Measurements from ENCODE around the gene FAT2.

FAT2 gene

DNA sequence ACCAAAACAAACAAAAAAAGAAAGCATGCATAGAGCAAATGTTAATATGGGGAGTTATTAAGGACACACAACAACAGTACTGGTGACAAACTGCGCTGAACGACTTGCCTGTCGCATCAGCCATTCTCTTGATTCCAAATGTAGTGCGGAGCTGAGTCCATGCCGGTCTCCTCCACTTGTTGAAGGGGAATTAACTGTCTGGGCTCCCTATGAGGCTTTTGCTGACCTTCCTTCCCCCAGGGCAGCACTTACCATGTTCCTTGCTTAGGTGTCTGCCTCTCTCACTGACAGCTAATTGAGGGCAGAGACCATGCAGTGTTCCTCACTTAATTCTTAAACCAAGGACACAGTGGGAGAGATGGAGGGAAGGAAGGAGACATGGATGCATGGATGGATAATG is 40.8 kb upstream of the FAT2 start:
- no peak for DNase-seq (ENCODE audit: low read depth)
- TF ChIP-seq, protein P1, sequence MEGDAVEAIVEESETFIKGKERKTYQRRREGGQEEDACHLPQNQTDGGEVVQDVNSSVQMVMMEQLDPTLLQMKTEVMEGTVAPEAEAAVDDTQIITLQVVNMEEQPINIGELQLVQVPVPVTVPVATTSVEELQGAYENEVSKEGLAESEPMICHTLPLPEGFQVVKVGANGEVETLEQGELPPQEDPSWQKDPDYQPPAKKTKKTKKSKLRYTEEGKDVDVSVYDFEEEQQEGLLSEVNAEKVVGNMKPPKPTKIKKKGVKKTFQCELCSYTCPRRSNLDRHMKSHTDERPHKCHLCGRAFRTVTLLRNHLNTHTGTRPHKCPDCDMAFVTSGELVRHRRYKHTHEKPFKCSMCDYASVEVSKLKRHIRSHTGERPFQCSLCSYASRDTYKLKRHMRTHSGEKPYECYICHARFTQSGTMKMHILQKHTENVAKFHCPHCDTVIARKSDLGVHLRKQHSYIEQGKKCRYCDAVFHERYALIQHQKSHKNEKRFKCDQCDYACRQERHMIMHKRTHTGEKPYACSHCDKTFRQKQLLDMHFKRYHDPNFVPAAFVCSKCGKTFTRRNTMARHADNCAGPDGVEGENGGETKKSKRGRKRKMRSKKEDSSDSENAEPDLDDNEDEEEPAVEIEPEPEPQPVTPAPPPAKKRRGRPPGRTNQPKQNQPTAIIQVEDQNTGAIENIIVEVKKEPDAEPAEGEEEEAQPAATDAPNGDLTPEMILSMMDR (IDR thresholded peaks at IDR 0.05; ENCODE audit: low read depth, low read length, missing control alignments): no peak
- H3K4me3 ChIP-seq (ENCODE audit: low read depth, low read length): no peak overlapping the region

GRCh38 chr5:151630088-151630487 is 39.0 kb upstream of the FAT2 start:
- TF ChIP-seq, protein P1 (IDR thresholded peaks at IDR 0.05; ENCODE audit: low read depth, low read length, missing control alignments): no peak
- no peak overlapping the region for H3K4me3 ChIP-seq (ENCODE audit: low read depth, low read length)
- no peak for DNase-seq (ENCODE audit: low read depth)

- no peak for DNase-seq (ENCODE audit: low read depth)
Measured at GRCh38 chr5:151628112-151628823, 37.1 kb upstream of the FAT2 start.

DNA sequence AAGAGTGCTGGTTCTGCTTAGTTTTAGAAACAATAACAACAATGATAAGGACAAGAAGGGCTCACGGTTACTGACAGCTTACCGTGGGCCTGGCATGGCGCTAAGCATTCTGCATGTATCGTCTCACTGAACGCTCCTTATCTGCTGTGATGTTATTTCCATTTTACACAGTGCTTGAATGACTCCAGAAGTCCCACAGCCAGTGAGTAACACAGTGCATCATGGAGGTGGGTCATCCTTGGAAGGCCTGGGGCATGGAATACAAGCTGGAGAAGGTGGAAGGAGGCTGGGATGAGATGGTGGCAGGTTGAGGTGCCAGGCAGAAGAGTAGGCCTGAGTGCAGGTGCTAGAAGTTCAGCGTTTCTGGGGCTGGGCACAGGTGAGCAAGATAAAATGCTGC is 36.5 kb upstream of the FAT2 start:
- no peak for DNase-seq (ENCODE audit: low read depth)
- H3K4me3 ChIP-seq (ENCODE audit: low read depth, low read length): no peak overlapping the region
- TF ChIP-seq, protein P1 (IDR thresholded peaks at IDR 0.05; ENCODE audit: low read depth, low read length, missing control alignments): no peak

More at GRCh38 chr5:151628112-151628823, 37.1 kb upstream of the FAT2 start:
- H3K4me3 ChIP-seq (ENCODE audit: low read depth, low read length): no peak overlapping the region
- TF ChIP-seq, protein P1 (IDR thresholded peaks at IDR 0.05; ENCODE audit: low read depth, low read length, missing control alignments): no peak

DNA sequence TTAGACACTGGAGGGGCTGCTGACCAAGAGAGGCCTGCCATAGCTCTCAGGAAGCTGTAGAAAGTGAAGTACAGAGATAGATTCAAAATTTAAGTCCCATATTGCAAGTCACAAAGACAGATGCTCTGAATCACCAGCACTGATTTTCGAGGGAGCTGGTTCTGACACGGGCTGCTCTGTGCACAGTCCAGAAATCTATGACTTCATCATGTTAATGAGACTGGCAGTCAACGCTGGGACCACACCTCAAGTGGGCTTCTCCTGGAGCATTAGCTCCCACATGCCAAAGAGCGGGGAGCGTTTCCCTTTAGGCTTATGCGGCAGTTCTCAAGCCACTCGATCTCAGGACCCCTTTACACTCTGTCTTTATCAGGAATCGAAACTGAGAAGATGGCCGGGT is 34.2 kb upstream of the FAT2 start:
- H3K4me3 ChIP-seq (ENCODE audit: low read depth, low read length): no peak overlapping the region
- DNase-seq (ENCODE audit: low read depth): no peak
- TF ChIP-seq, protein P1 (IDR thresholded peaks at IDR 0.05; ENCODE audit: low read depth, low read length, missing control alignments): no peak

GRCh38 chr5:151624476-151624875 is 33.3 kb upstream of the FAT2 start:
- TF ChIP-seq, protein P1 (IDR thresholded peaks at IDR 0.05; ENCODE audit: low read depth, low read length, missing control alignments): no peak
- no peak for DNase-seq (ENCODE audit: low read depth)
- no peak overlapping the region for H3K4me3 ChIP-seq (ENCODE audit: low read depth, low read length)

All from GM12864 (cell line).